T-helper 9 cell (primary cell): ENCODE results near the gene KLF12.
A peak's percentile ranks its signal among the peaks of the same experiment; 100 is the strongest.

Experiments
- DNase-seq: peaks from one replicate; pipeline ENCODE4 v3.0.0-alpha.2; 2020
- total RNA-seq, 2 donors: gene quantifications; one replicate each; lab custom pipeline; 2026; lab: John Stamatoyannopoulos, UW

Gene KLF12
- 219 to 225 reads per million in 2 donors for total RNA-seq

DNA sequence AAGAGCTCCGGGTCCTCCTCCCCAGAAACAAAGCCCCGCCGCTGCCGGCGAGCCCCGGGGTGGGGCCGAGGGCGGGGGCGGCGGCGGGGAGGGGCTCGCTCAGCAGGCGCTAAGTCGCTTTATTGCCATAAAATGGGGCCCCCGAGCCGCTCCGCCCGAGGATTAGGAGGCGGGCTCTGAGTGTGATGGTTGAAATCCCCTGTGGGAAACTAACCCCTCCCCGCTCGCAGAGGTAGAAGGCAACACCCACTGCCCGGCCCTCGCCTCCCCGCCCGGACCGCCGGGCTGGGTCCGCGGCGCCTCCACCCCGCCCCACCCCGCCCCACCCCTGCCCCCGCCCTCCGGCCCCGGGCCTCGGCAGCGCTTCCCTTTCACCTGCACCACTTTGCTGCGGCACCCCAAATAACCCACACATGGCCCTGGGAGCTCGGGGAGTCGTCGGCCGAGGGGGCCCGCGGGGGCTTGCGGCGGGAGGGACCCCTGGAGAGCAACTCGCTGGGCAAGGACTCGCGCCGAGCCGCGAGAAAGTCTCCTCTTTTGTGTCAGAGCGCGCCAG, at the start of gene KLF12:
Gene KLF12 (minus strand): TSS at position 184 of the 556 bp plus-strand sequence.
- peak; percentile 87 for DNase-seq

DNA sequence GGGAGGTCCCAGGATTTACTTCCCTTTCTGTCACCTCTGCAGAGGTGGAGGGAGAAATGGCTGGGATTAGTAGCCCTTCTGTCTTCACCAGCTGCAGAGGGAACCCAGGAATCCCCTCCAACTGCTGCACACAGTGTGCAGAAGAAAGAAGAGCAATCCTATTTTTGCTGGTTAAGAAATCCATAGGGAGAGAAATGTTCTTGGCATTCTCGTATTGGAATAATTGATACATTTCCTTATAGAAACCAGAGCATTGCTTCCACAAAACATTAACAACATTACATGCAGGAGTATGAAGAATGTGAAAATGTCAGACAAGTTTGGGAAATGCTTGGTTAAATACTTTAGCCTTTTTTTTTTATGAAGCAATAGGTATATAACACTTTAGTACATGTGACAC, 48.3 kb upstream of the KLF12 start:
- DNase-seq, result no peak

DNA sequence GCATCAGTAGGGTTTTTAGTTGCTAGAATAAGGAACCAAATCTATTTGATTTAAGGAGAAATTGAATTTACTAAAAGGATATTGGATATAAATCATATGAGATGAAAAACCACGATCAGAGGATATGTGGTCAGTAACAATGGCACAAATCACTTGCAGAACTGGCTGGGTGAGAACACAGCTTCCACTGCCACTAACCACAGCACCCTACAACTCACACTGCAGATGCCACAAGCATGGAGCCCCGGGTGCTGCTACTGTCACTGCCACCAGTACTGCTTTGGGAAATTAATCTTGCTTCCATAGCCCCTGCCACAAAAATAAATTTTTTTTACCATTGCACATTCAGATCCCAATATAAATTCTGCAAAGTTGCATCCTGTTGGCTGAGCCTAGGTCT, 40.6 kb upstream of the KLF12 start:
- no peak for DNase-seq

DNA sequence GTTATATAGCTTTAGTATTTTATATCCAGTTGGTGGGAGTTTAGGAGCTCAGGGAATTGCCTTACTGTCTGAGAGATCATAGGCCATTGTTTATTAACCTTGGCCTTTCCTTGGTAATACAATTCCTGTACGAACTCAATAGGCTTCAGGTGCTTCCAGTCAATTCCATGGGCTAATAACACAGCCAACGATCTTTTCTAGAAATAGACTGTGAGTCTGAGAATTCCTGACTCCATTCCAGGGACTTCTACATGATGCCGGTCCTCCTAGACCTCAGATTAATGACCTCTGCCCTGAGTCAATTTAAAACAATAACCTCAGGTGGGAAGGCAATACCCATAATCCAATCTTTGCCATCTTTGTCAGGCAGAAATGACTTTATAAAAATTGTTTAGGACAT, 39.6 kb upstream of the KLF12 start:
- DNase-seq, result no peak

DNA sequence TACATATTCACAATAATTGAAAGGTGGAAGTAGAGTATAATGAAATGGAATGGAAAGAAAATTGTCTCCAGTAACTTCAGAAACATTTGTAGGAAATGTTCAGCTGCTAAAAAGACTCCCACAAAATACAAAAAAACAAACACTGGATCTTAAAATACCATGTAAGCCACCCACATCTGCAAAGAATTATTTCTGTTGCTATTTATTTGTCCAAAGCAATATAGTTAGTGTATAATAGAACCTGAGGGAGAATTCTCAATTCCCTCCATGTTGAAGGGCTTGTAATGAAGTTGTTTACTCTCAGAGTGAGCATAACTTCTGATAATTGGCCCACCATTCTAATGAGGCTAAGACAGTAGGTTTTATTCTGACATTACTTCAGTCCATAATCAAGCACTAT, 37.4 kb upstream of the KLF12 start:
- DNase-seq, result no peak

DNA sequence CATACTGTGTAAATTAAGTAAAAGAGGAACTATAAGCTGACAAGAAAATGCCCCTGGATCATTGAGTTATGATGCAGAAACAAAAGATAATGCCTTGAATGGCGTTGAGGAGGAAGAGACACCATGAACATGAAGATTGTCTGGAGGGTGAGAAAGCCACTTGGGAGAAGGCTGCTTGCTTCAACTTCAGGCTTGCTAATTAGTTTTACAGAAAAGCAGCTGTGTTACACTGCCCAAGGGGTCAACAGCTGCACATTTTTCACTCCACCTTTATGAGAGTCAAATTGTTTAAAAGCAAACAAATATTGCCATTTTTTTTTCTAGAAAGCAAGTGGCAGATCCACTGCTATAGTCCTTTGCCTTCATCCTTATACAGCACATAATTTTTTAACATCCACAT, 35.5 kb upstream of the KLF12 start:
- DNase-seq, result no peak

DNA sequence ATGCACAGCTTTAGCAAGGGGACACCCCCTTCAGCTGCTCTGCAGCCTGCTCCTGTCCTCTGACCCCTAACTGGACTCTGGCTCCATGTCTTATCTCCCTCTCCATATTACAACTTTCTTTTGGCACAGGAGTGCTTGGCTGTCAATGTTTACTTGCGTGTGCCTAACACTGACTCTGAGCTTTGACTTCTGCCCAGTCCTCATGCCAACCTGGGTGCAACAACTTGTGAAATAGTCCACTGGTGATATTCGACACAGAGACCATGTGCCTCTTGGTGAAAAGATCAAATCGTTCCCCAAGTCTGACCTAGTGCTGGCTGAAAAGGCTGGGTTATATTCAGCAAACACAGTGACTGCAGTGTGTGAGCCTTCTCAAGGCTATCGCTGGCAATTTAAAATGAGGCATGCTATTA, 34.1 kb upstream of the KLF12 start:
- DNase-seq, result no peak

DNA sequence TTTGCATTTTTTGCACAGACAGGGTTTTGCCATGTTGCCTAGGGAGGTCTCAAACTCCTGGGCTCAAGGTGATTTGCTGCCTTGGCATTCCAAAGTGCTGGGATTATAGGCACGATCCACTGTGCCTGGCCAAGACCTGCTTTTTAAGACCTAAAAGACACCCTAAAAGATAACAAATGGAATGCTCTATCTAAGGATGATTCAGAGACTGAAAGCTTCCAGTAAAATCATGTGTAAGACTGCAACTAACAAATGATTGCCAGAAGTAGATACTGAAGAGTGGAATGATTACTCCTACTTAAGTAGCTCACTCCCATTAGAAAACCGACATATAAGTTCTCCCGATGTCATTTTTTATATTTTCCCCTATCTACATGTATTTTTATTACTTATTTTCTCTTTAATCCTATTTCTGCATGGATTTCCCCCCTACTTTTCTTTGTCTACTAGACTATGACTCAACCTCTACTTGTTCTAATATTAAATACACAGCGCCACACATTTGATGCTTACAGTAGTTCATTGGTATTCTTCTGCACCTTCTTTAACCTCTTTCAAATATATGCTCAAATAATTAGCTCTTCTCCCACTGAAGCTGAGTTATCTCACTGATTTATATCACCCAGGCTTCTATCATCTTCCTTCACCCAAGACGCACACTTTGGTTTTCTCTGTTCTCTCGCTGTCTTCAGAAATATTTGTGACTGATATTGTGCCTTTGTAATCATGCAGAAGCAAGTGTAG, 32.2 kb upstream of the KLF12 start:
- no peak for DNase-seq

DNA sequence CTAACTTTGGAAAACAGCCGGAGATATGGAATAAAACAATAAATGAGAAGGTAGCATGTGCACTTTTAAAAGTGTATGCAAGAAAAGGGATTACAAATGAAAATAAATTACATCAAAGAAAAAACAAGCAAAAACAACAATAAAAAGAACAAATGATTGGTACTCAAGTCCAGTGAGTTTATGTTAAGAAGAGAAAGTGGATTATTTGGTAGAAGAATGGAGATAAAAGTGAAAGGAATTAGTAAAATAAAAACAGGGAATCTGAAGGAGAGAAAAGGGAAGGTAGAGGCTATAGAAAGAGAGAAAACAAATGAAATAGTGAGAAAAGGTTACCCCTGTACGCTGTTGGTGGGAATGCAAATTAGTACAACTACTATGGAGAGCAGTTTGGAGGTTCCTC, 28.6 kb upstream of the KLF12 start:
- no peak for DNase-seq

DNA sequence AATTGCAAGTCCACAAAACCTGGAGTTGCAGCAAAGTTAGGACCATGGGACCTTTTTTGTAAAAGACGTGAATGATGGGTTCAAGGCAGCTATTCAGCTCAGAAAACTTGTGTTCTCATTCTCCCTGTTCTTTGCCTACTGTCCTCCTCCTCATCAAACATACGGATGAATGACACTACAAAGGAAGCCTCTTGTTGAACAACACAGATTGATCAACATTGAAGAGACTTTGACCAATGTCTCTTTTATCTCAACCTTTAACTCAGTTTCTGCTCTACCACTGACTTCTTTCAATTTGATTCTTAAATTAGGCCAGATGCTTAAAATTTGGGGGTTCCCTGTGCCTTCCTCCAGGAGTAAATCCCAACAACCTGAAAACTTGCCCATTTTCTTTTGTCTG, 27.9 kb upstream of the KLF12 start:
- DNase-seq, result no peak

DNA sequence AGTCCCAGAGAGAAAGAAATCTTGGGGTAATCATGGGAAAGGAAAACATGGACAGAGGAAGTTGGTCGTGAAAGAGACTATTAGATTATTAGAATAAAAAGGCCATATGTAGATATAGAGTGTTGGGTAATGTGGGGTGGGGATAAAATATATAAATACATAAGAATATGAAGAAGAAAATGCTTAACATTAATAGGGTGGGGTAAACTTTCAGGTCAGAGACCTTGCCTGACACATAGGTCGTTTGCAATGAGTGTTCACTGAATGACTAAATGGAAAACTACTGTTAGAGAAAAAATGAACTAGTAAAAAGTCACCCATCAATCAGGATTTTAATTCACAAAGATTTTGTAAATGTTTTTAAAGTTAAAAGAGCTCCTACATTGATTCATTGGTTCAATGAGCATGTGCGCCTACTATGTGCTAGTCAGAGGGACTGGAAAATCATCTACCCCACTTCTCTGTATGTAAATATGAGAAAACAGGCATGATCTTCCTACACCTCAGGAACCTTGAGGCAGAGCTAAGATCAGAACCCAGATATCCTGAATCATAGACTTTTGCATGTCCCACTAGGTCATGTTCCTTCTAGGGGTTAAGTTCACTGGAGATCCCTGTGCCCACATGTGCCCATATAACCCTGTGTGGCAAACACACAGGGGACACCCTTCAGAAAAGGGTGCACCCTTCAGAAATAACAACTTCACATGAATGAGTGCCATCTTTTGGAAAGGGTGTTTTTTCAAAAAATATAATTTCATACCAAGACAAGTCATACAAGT, 24.6 kb upstream of the KLF12 start:
- DNase-seq, result no peak

DNA sequence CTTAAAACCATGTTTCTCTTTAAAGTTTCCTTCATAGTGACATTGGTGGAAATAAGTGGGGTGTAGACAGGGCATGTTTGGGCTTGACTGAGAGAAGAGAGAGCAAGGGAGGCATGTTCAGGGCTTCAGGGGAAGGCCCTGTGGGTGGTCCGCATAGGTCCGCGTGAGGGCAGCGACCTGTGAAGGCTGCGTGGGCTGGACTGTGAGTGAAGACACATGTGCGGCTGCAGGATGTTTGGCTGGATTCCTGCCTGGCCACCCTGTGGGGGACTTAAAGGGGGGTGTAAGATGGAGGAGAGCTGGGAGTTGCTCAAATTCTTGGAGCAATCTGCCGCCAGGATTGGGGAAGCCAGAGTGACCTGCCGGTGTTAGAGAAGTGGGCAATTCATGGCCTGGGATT, 23.8 kb upstream of the KLF12 start:
- DNase-seq, result no peak

DNA sequence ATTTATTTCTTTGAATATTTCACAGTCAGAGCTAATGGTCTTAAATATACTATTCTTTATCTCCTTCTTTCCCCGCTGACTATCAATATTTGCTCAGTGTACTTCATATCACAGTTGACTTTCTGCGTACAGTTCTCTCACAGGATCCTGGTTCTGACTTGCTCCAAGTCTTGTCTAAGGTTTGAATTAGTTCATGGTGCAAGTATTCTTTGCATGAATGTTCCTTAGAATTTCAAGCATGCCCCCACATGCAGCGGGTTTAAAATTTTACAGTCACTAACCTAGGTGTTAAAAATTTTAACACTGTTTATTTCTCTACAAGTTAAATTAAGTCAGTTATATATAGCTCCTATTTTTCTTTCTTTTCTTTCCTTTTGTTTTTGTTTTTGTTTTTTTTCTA, 20.8 kb upstream of the KLF12 start:
- no peak for DNase-seq

DNA sequence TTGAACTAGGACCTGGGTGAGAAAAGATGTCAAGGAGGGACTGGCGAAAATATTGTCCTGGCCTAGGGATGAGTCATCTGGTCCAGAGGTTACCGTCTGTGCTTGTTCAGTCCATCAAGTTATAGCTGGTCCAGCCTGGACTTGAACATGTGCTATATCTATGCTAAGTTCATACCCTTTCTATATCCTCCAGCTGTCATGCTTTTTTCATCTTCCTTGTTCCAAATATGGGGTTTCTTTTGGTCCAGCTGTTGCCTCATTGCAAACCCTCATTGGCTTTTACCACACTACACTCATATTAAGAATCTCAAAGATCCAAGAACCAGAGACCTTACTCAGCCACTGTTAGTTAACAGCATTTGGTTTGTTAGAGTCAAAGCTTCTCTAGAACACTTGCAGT, 19.1 kb upstream of the KLF12 start:
- DNase-seq, result no peak

DNA sequence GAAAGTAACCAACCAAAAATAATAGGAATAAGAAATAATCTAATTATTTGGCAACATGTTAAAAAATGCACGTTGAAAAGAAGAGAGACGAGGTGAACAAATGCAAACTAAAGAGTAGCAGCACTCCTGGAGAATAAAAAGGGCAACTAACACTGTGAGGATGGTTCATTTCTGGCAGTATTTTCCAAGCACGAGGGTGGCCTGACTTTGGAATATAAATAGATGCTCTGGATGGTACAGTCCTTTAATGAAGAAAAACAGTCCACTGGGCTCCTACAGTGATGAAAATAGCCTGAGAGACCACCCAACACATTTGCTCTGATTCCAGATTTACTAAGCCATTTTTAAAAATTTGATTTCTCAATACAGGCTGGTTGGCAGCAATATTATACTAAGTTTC, 17.7 kb upstream of the KLF12 start:
- DNase-seq, result no peak

DNA sequence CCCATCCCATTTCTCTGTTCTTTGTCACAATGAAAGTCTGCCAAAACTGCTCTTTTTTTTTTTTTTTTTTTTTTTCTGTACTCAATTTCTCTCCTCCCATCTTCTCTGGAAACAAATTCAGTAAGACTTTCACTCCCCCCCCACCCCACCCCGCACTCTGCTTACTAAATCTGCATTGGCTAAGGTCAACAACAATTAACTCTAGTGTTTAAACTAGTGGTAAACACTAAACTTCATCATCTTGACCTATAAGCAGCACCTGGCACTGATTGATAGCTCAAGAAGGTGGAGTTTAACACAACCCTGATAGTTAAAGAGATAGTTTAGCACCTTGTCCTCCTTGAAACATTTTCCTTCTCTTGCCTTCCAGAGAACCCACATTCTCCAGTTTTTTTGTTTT, 14.1 kb upstream of the KLF12 start:
- DNase-seq, result no peak

DNA sequence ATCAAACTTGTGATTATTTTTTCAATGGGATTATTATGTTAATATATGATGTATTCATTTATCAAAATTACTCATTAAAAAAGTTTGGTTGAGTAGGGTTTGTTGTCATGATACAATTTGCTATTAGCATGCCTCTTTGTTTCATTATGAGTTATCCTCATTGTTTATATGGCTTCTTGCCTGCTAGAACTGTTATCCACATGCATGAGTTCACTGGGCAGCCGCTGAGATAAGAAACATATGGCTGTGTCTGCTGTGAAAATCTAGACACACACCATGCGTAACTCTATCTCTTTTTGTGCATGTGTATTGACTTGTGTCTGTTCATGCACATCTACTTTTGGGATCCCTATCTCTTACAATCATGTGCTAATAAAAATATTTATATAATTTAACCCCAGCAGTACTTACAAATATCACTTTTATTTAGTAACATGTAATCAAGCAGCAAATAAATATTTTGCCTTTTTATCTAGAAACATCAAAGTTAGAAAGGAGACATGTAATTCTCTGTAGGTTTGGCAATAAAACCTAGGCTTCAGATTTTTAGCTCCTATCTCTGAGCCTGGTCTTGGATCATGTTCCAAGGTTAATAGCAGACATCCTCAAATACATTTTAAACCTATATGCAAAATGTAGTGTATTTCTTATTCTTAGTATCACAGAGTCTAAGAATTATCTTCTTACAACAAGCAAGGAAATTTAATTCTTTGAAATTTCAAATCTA, 11.2 kb upstream of the KLF12 start:
- no peak for DNase-seq

DNA sequence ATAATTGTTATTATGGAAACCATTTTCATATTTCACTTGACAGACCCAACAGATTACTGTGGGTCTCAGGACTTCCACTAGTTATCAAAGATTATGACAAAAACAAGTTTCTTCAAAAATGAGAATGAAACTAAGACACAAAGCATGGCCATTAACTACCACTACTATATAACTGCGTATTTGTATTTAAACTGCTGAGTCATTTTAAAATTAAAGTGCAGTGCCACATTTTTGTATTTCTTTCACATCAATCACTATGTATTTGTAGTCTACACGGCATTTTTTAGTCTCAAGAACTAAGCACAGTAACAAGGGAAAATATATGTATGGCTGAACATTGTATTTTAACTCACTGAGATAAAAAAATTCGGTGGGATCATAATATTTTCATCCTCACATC, 10.1 kb upstream of the KLF12 start:
- DNase-seq, result no peak

DNA sequence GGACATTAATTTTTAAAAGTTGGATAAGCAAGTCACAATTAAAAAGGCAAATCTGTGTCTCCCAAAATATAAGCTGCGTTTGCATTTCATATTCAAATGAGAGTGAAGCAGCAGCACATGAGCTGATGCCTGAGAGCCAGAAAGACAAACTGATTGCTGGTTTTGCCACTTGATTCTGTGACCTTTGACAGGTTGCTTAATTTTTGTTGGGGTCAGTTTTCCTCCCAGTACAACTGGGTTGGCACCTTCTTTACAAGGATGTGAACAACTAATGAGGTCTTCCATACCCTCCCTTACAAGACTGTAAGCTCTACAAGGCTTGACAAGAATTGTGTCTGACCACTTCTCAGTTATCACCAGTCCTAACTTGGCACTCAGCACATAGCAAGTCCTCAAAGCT, 8.1 kb upstream of the KLF12 start:
- DNase-seq, result no peak

DNA sequence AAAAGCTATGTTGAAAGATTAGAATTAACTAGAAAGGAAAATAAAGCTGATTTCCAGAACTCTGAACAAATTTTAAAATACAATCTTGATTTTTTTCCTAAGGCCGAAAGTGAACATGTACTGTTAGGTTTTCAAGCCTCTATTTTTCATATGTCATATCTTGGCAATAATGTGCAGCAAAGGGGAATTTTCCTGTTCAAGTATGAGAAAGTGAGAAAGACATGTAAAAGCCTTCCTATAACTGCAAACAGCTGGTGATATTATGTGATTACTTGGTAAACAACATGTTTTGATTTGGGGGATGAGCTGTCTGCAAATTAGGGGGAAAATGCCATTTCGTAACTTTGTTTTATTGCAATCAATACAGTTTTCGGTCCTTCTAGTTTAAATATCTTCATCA, 4.0 kb upstream of the KLF12 start:
- no peak for DNase-seq

DNA sequence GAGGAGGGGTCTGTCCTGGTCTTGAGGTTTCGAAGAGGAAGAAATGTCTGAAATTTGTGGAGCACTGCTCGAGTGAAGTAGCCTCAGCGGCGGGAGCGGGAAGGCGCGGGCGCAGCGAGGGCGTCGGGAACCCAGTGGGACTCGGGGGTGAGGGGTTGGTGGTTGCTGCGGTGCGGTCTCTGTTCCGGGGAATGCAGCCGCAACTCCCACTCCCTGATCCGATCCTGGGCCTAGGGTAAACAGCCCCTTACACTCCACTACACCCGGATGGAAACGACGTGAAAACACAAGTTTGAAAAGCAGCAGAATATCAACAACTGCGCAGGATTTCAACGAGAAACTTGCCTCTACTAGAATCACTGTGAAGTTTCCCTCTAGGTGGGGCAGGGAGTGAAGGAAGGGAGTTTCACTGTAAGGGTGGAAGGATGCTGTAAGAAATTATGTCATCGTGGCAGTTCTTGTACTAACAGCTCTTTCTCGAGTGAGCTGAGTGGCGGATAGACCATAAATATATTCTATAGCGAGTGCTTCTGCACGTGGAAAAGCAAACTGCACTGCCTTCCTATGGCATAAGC, 2.0 kb upstream of the KLF12 start:
- DNase-seq, result peak; percentile 23

DNA sequence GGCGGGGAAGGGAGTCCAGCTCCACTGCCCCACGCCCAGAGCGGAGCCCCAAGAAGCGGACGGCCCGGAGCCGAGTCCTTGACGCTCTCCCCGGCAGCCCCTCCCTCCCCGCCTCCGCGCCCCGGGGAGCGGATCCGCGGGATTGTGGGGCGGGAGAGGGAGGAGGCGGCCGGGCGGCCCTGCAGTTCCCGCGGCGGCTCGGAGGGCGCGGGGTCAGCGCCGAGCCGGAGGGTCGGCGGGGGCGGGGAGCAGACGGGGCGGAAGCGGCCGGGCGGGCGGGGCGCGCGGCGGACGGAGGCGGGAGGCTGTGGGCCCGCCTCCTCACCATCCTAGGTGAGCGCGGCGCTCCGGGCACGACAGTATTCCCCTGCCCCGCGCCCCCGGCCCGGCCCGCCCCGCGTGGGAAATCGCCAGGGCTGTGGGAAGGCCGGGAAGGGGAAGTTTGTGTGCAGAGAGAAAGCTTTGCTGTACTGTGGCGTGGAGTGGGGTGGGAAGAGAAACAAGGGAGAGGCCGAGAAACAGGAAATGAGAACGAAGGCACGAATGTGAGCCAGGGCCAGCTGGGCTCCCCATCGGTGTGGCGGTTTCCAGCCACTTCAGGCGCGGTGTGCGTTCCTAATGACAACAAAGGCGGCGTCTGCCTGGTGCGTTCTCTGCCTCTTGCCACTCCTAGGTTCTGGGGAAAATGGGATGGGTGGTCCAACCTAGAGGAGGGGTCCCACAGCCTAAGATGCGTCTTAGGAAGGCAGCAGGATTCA, 1.3 kb upstream of the KLF12 start:
- peak; percentile 45 for DNase-seq
